Sigmoid colon (tissue), 4 donors: ENCODE data around the gene ATP5IF1.

Source experiments
- CTCF ChIP-seq, 4 experiments: fragments of 450-650 bp in 3 of 4; fragments of 200-600 bp in 1 of 4; IDR thresholded peaks; one replicate each; pipeline ENCODE4 v1.5.1; 2016 to 2019; ENCODE audit warnings: antibody characterized with exemption in 4 of 4, mild to moderate bottlenecking in 3 of 4, moderate library complexity in 2 of 4
- EP300 ChIP-seq, 4 donors: sonication (generic); formaldehyde crosslinking; IDR thresholded peaks; one replicate each; pipeline ENCODE4 v1.6.1; 2017; ENCODE audit warnings: antibody characterized with exemption in 4 of 4
- POLR2A ChIP-seq, 2 donors: fragments of 450-650 bp; IDR thresholded peaks; one replicate each; pipeline ENCODE4 v1.6.1; 2016; ENCODE audit warnings: antibody characterized with exemption in 2 of 2, mild to moderate bottlenecking in 2 of 2, moderate library complexity in 2 of 2
- POLR2AphosphoS5 ChIP-seq, 4 donors: sonication (generic); formaldehyde crosslinking; IDR thresholded peaks; one replicate each; pipeline ENCODE4 v1.6.1; 2017; ENCODE audit warnings: antibody characterized with exemption in 4 of 4

- no peak for TF ChIP-seq EP300 (IDR thresholded peaks at IDR 0.05)
- no peak for TF ChIP-seq POLR2A (IDR thresholded peaks at IDR 0.05)
- TF ChIP-seq CTCF (IDR thresholded peaks at IDR 0.05), result no peak
- no peak for TF ChIP-seq POLR2AphosphoS5 (IDR thresholded peaks at IDR 0.05)
Measured at GRCh38 chr1:28260803-28261174, 24.9 kb downstream of the ATP5IF1 start.
